GM21390 (cell line): ENCODE data around the gene SLC28A1.
"Not testable (repeated sequence)": the region's sequence is repeated elsewhere in the genome, so short reads cannot be mapped to it uniquely, and the experiment has no call there.

Experiments used
- ATAC-seq: cut with Tn5 transposase; IDR thresholded peaks from one replicate; pipeline ENCODE4 v1.9.1; 2021; ENCODE audit not compliant: unreplicated experiment

Gene SLC28A1, protein sequence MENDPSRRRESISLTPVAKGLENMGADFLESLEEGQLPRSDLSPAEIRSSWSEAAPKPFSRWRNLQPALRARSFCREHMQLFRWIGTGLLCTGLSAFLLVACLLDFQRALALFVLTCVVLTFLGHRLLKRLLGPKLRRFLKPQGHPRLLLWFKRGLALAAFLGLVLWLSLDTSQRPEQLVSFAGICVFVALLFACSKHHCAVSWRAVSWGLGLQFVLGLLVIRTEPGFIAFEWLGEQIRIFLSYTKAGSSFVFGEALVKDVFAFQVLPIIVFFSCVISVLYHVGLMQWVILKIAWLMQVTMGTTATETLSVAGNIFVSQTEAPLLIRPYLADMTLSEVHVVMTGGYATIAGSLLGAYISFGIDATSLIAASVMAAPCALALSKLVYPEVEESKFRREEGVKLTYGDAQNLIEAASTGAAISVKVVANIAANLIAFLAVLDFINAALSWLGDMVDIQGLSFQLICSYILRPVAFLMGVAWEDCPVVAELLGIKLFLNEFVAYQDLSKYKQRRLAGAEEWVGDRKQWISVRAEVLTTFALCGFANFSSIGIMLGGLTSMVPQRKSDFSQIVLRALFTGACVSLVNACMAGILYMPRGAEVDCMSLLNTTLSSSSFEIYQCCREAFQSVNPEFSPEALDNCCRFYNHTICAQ

DNA sequence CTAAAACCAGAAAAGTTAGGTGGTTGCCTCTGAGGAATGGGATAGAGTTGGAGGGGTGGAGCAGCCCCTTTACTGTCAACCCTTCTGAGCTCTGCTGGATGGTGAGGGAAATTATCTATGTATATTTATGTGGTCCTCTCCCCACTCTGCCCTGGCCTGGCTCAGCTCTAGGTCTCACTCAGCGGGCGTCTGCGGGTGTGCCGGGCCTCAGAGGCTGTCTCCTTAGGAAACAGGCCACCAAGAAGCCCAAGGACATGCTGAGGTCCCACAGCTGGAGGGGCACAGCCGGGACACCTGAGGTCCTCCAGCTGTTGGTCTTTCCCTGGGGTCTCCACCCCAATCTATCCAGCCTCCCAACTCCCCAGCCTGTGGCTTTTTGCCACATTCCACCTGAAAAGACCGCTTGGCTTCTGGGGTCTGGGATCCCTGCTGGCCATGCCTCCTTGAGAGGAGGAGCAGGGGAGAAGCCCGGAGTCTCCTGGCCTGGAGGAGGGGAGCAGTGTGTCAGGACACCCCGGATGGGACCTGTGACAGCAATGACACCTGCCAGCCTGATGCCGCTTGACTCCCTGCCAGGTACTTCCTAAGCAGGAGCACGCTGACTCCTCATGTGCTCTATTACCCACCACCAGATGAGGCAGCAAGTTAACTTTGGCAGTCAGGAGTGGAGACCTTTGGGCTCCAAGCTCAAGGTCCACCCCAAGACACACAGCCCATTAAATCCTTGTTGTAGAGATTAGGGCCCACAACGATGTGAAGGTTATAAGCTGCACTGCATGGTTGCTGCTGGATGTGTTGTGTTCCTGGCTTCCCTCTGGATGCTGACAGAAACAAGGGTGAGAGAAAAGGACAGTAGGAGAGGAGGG lies at the start of gene SLC28A1:
Gene SLC28A1, plus strand, starts transcription at position 747 of the 866 bp plus-strand sequence. CDS start 3,099 bp downstream, outside the sequence.
- ATAC-seq, result no peak

DNA sequence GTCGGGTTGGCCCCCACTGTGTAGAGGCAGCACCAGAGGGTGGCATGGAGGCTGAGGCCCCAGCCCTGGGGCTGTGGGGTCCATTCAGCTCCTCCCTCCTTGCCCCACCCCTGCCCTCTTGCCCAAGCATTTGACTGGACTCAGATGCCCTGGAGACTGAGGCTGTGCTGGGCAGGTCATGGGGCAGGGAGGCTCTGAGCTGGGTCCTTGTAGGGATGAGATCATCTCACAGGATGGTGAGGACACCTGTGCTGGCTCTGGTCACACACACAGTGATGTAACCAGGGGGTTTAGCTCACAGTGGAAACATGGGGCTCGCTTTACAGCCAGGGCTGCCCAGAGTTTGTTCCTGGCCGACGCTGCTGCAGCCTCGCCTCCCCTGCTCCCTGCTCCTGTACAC lies 49.5 kb upstream of the SLC28A1 start:
- no peak for ATAC-seq

DNA sequence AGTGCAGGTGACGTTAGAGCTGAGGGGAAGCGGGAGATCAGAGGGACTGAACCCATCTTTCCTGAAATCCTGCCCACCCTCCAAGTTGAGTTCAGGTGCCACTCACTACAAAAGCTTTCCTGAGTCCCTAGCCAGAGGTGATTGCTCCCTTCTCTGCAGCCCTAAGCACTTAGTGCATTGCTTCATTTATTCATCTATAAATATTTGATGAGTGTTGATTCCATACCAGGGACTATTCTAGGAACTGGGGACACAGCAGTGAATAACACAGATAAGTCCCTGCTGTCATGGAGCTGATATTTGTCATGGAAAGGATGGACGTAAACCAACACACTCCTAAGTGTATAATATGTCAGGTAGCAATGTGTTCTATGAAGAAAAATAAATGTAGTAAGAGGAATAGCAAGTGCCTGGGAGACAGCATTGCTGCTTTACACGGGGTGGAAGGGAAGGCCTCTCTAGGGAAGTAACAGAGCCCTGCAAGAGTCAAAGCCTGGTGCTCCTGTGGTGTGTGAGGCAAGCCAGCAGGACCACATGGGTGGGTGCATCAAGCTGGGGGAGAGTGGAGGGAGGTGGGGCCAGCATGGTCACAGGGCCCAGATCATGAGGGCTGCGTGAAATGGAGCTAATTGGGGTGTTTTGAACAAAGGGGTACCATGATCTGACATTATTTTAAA lies 48.7 kb upstream of the SLC28A1 start:
- no peak for ATAC-seq

DNA sequence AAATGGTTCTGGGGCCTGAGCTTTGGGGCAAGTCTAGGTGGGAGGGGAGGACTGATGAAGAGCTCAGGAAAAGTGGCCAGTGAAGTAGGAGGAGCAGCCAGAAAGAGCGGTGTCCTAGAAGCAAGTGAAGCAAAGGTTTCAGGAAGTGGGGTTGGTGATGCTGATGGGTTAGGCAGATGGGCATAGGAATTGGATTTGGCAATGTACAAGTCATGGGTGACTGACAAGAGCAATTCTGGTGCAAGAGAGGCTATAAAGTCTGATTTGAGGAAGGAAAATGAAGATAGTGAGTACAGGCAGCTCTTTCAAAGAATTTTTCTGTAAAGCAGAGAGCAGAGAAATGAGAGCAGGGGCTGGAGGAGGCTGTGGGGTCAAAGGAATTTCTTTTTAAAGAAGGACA lies 47.6 kb upstream of the SLC28A1 start:
- no peak for ATAC-seq

DNA sequence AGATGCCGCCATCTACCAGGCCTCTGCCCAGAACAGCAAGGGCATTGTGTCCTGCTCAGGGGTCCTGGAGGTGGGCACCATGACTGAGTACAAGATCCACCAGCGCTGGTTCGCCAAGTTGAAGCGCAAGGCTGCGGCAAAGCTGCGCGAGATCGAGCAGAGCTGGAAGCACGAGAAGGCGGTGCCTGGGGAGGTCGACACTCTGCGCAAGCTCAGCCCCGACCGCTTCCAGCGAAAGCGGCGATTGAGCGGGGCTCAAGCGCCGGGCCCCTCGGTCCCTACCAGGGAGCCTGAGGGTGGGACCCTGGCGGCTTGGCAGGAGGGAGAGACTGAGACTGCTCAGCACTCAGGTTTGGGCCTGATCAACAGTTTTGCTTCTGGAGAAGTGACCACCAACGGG lies 44.7 kb upstream of the SLC28A1 start:
- ATAC-seq, result no peak

DNA sequence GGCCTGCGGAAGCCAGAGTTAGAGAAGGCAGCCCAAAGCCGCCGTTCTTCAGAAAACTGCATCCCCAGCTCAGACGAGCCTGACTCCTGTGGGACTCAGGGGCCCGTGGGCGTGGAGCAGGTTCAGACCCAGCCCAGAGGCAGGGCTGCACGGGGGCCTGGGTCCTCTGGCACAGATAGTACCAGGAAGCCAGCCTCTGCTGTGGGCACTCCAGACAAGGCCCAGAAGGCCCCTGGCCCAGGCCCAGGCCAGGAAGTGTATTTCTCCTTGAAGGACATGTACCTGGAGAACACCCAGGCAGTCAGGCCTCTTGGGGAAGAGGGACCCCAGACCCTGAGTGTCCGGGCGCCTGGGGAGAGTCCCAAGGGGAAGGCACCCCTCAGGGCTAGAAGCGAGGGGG lies 44.2 kb upstream of the SLC28A1 start:
- ATAC-seq, result no peak

DNA sequence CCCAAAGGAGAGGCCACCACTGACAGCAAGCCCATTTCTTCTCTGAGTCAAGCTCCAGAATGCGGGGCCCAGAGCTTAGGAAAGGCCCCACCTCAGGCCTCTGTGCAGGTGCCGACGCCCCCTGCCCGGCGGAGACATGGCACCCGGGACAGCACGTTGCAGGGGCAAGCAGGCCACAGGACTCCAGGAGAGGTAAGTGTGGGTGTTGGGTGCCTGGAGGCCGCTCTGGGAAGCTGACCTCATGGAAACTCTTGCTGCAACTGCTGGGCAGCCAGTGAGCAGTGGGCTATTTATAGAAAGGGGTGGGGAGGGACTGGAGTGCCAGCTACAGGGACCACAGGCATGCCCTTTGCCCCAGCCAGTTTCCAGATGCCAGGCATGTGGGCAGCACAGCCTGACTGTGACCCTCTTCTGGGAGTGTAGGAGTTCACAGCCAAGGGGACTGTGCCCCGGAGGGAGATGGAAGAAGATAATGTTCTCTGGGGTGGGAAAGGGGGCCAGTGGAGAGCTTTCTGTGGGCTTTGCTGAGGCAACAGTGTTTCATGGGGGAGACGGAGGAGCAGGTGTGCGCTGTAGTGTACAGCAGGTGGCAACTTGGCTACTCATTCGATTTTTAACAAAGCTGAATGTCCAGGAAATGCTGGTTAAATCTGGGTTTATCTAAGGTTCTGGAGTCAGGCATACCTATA lies 43.6 kb upstream of the SLC28A1 start:
- ATAC-seq, result no peak

DNA sequence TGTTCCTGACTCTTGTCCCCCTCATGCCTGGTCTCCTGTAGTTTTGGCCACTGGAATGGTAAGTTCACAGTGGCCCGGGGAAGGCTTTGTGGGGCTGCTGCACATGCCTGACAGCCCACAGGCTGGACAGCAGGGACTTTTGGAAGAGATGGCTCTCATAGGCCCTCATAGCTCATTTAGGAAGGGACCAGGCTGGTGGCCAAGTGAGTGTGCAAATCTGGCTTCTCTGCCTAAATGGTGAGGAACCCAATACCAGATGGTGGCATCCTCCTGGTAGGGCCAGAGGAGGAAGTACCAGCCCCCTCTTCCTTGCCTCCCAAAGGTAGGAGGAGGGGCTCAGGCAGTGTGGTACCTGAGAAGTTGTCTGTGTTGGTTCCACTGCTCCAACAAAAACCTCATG lies 41.7 kb upstream of the SLC28A1 start:
- no peak for ATAC-seq

DNA sequence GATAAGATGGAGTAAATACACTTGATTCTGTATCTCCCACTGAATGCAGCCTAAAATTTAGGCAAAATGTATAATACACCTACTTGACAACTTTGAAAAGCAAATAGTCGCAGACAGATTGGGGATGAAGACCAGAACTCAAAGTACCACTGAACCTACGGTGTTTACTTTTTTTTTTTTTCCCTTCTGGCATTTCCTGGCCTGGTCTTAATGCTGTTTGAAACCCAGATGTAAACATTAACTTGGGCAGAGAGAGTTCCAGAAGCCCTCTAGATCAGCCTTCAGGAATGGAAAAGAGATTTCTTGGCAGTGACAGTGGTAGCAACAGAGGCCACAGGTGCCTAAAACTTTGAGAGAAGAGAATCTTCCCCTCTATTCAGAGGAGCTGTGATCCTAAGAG lies 39.5 kb upstream of the SLC28A1 start:
- ATAC-seq, result no peak

DNA sequence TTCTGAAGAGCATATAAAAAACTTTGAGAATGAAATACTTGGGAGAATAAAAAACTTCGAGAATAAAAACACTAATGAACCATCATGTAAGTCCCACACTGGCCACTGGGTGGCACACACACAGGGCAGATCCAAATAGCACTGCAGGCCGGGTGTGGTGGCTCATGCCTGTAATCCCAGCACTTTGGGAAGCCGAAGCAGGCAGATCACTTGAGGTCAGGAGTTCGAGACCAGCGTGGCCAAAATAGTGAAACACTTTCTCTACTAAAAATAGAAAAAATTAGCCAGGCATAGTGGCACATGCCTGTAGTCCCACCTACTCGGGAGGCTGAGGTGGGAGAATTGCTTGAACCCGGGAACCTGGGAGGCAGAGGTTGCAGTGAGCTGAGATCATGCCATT lies 38.8 kb upstream of the SLC28A1 start:
- not testable (repeated sequence) for ATAC-seq

DNA sequence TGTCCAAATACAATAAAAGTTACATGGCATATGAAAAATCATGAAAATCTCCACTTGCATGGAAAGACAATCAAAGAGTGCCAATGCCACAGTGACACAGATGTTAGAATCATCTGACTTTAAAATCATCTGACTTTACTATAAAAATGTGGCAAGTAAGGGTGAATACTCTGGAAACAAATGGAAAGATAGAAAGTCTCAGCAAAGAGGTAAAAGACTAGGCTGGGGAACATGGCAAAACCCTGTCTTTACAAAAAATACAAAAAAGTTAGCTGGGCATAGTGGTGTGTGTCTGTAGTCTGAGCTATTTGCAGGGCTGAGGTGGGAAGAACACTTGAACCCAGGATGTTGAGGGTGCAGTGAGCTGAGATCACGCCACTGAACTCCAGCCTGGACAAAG lies 38.2 kb upstream of the SLC28A1 start:
- no peak for ATAC-seq

DNA sequence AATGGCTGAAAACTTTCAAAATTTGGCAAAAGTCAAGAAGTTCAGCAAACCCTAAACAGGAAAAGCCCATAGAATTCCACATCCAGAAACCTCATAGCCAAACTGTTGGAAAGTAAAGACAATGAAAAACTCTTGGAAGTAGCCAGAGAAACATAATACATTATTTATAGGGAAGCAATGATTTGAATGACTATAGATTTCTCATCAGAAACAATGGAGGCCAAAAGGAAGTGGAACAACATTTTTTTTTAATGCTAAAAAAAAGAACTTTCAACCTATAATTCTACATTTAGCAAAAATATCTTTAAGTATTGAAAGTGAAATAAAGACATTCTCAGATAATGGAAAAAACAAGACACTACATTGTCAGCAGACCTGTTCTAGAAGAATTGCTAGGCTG lies 37.1 kb upstream of the SLC28A1 start:
- ATAC-seq, result no peak

DNA sequence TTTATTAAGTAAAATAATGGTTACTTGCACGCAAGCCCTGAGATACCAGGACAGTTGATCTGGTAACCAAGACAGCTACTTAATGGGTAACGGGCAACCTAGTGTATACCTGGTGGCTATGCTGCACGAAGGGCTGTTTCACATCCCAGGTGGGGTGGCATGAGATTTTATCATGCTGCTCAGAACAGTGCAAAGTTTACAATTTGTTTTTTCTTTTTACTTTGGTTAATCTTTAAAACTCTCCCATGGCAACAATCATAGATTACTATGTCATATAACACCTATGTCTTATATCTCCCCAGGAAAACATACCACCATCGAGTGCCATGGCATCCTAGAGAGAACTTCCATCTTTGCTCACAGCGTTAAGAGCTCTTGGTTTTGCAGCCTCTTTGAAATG lies 32.2 kb upstream of the SLC28A1 start:
- no peak for ATAC-seq

DNA sequence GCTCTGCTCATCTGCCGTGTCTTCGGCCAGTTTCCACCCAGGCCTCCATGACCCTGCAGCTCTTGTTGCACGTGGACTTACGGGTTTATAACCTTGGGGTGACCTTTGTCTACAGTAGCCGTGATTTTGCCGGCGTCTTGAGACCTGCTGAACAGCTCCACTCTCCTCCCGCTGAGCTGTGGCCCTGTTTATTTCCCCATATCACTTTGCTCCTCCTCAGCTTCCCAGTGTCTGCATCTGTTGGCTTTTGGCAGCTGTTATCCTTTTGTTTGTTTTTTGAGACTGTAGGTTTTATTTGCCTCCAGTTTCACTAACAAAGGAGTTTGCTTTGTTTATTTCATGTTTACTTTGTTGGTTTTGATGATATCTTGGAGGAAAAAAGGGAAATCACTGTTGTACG lies 29.3 kb upstream of the SLC28A1 start:
- ATAC-seq, result no peak

DNA sequence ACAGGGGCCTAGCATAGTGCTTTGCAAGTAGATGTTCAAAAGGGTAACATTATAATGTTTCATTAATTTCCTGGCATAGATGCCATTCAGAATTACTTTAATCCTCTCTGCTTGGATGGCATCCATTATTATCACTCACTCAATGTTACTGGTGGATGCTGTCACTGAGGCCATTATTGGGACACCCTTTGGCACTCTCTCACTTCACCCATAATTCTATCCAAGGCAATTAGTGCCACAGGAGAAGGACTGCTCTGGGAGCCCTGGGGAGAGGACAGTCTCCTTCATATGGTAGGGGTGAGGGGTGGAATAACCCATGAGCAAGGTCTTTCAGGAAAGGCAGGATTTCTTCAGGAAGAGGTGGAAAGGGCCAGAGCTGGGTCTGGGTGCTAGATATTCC lies 28.7 kb upstream of the SLC28A1 start:
- no peak for ATAC-seq

DNA sequence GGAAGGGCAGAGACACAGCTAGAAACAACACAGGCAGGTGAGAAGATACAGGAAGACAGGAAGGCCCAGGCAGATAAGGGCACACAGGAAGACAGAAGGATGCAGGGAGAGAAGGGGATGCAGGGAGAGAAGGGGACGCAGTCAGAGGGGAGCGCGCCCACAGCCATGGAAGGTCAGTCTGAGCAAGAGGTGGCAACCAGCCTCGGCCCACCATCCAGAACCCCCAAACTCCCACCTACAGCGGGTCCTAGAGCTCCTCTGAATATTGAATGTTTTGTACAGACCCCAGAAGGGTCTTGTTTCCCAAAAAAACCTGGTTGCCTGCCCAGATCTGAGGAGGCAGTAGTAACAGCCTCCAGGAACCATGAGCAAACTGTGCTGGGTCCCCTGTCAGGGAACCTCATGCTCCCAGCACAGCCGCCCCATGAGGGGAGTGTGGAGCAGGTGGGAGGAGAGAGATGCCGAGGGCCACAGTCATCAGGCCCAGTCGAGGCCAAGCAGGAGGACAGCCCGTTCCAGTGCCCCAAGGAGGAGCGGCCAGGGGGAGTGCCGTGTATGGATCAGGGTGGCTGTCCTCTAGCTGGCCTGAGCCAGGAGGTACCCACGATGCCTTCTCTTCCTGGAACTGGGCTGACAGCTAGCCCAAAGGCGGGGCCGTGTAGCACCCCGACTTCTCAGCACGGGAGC lies 27.6 kb upstream of the SLC28A1 start:
- ATAC-seq, result no peak

DNA sequence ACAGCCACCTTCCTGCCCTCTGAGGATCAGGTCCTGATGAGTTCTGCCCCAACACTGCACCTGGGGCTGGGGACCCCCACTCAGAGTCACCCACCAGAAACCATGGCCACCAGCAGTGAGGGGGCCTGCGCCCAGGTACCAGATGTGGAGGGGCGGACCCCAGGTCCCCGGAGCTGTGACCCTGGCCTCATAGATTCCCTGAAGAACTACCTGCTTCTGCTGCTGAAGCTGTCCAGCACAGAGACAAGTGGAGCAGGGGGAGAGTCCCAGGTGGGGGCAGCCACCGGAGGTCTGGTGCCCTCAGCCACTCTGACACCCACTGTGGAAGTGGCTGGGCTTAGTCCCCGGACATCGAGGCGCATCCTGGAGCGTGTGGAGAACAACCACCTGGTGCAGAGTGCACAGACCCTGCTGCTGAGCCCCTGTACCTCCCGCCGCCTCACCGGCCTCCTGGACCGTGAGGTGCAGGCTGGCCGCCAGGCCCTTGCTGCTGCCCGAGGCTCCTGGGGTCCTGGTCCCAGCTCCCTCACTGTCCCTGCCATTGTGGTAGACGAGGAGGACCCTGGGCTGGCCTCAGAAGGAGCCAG lies 27.0 kb upstream of the SLC28A1 start:
- no peak for ATAC-seq

DNA sequence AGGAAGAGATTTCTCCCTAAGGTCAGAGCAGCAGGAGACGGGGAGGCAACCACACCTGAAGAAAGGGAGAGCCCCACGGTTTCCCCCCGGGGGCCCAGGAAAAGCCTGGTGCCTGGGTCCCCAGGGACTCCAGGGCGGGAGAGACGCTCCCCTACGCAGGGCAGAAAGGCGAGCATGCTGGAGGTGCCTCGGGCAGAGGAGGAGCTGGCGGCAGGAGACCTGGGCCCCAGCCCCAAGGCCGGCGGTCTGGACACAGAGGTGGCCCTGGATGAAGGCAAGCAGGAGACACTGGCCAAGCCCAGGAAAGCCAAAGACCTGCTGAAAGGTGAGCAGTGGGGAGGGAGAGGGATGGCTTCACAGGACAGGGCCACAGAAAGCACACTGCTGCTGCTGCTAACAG lies 26.2 kb upstream of the SLC28A1 start:
- ATAC-seq, result no peak

DNA sequence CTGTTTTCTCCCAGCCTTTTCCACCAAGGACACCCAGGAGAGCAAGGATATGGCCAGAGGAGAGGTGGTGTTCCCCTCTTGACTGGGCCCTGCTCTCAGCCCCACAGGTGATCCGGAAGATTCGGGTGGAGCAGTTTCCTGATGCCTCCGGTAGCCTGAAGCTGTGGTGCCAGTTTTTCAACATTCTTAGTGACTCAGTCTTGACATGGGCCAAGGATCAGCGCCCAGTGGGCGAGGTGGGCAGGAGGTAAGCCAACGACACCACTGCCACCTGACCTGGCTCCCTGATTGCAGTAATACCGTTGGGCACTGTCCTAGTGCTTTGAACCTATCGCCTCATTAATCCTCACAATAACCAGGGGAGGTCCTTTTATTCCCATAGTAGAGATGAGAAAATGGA lies 25.3 kb upstream of the SLC28A1 start:
- ATAC-seq, result no peak

DNA sequence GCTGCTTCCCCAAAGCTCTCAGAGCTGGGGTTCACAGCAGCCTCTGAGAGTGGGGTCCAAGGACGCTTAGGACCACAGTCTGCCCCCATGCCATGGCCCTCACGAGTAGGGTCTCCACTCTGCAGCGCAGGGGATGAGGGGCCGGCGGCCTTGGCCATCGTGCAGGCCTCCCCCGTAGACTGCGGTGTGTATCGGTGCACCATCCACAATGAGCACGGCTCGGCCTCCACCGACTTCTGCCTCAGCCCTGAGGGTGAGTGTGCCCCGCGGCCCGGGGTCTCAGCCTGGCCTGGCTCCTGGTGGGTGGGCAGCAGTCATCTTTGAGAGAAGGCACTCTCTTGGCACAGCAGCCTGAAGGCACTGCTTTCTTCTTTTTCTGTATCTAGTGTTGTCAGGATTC lies 24.8 kb upstream of the SLC28A1 start:
- ATAC-seq, result no peak
